HCT116 (cell line): ENCODE measurements around the gene RTL10. TPM values are rescaled to one million over a fixed set of nuclear protein-coding genes. Genes with fewer than 3 reads are reported as not detected.

Experiments used
- ATAC-seq: fragments of 200-7000 bp; cut with Tn5 transposase; 2 replicates; pipeline ENCODE4 v1.9.1; 2020; ENCODE audit warnings: mild to moderate bottlenecking, moderate library complexity
- BruUV-seq: library from RNA; stranded (reverse); fragments of 400-500 nt; replicated peaks from 2 replicates; lab custom pipeline; 2021; lab: Mats Ljungman, UMichigan
- CTCF ChIA-PET: fragments of 300-600 bp; sonication (Branson Sonifier 250); formaldehyde crosslinking; loops from one replicate; lab custom pipeline; 2021; ENCODE audit warnings: antibody characterized with exemption; lab: Charles Lee
- POLR2A ChIA-PET: fragments of 300-600, 350-600 bp; sonication (Branson Sonifier 250); formaldehyde crosslinking; loops from one replicate; lab custom pipeline; 2021; ENCODE audit warnings: antibody characterized with exemption; lab: Charles Lee
- RAD21 ChIA-PET, 2 experiments: fragments of 300-600 bp; sonication (Branson Sonifier 250); formaldehyde crosslinking; loops; one replicate each; lab custom pipeline; 2023; ENCODE audit warnings: low total read pairs in 2 of 2; ENCODE audit not compliant: uncharacterized antibody in 2 of 2, unreplicated experiment in 2 of 2, low non-redundant PET in 1 of 2; lab: Charles Lee
- DNase-seq: peaks from one replicate; pipeline ENCODE4 v3.0.0-alpha.2; 2010; ENCODE audit warnings: low read depth, low spot score
- H2AFZ ChIP-seq: fragments of 200-600 bp; shearing (Covaris generic), sonication (generic); 2 replicates; pipeline ENCODE4 v1.6.1; 2017; ENCODE audit warnings: low read depth, mixed run types, mixed read lengths, antibody characterized with exemption, low read length; ENCODE audit not compliant: poor library complexity, severe bottlenecking
- H3K27ac ChIP-seq: 2 replicates; pipeline ENCODE4 v1.5.1; 2012; ENCODE audit warnings: low read depth, low read length
- H3K27me3 ChIP-seq: fragments of 200-600 bp; sonication (generic); 2 replicates; pipeline ENCODE4 v1.6.1; 2016; ENCODE audit warnings: mixed run types, low read length, mixed read lengths; ENCODE audit not compliant: insufficient read depth
- H3K36me3 ChIP-seq, 2 experiments: fragments of 200-500 bp in 1 of 2; fragments of 200-600 bp in 1 of 2; sonication (Bioruptor generic) in 1 of 2; sonication (generic) in 1 of 2; 2 replicates each; pipeline versions ENCODE4 v1.5.1 to v1.6.1; 2014 to 2016; ENCODE audit warnings: low read length in 2 of 2, inconsistent platforms in 1 of 2, mixed read lengths in 1 of 2, mixed run types in 1 of 2; ENCODE audit not compliant: insufficient read depth in 2 of 2, control insufficient read depth in 1 of 2
- H3K4me1 ChIP-seq, 2 experiments: fragments of 200-600 bp in 1 of 2; sonication (generic) in 1 of 2; 2 replicates each; pipeline versions ENCODE4 v1.5.1 to v1.6.1; 2012 to 2017; ENCODE audit warnings: low read length in 2 of 2, inconsistent platforms in 1 of 2, mild to moderate bottlenecking in 1 of 2, mixed read lengths in 1 of 2, mixed run types in 1 of 2, moderate library complexity in 1 of 2; ENCODE audit not compliant: insufficient read depth in 2 of 2, control insufficient read depth in 1 of 2
- H3K4me2 ChIP-seq: fragments of 200-600 bp; sonication (generic); 2 replicates; pipeline ENCODE4 v1.6.1; 2017; ENCODE audit warnings: mixed run types, low read length, mixed read lengths
- H3K4me3 ChIP-seq, 2 experiments: fragments of 200-600 bp in 1 of 2; sonication (generic) in 1 of 2; replicated peaks in 1 of 2; 2 replicates each; pipeline ENCODE4 v1.5.1; 2011 to 2016; ENCODE audit warnings: low read length in 2 of 2, control low read depth in 1 of 2, low read depth in 1 of 2, mild to moderate bottlenecking in 1 of 2, mixed read lengths in 1 of 2, mixed run types in 1 of 2
- H3K79me2 ChIP-seq: fragments of 200-600 bp; sonication (generic); 2 replicates; pipeline ENCODE4 v1.6.1; 2017; ENCODE audit warnings: mild to moderate bottlenecking, mixed run types, low read length, moderate library complexity, mixed read lengths; ENCODE audit not compliant: insufficient read depth
- H3K9ac ChIP-seq: fragments of 200-600 bp; sonication (generic); 2 replicates; pipeline ENCODE4 v1.6.1; 2016; ENCODE audit warnings: low read length, mixed read lengths
- H3K9me2 ChIP-seq: fragments of 200-600 bp; sonication (generic), shearing (Covaris generic); 2 replicates; pipeline ENCODE4 v1.6.1; 2017; ENCODE audit warnings: mixed run types, mild to moderate bottlenecking, moderate library complexity; ENCODE audit not compliant: insufficient read depth
- H3K9me3 ChIP-seq, 2 experiments: fragments of 200-500 bp in 1 of 2; fragments of 200-600 bp in 1 of 2; sonication (Bioruptor generic) in 1 of 2; sonication (generic) in 1 of 2; 2 replicates each; pipeline ENCODE4 v1.6.1; 2014 to 2017; ENCODE audit warnings: low read length in 2 of 2, mixed read lengths in 2 of 2, inconsistent platforms in 1 of 2, low read depth in 1 of 2, mild to moderate bottlenecking in 1 of 2, mixed run types in 1 of 2, moderate library complexity in 1 of 2; ENCODE audit not compliant: control insufficient read depth in 1 of 2, insufficient read depth in 1 of 2
- H4K20me1 ChIP-seq: fragments of 200-600 bp; sonication (generic), shearing (Covaris generic); 2 replicates; pipeline ENCODE4 v1.6.1; 2017; ENCODE audit warnings: mixed run types, mild to moderate bottlenecking, moderate library complexity; ENCODE audit not compliant: insufficient read depth
- CEBPB ChIP-seq: IDR thresholded peaks from 2 replicates; pipeline ENCODE4 v1.6.1; 2012; ENCODE audit warnings: low read depth
- CTCF ChIP-seq, 3 experiments: fragments of 200-600 bp in 1 of 3; sonication (generic) in 1 of 3; IDR thresholded peaks in 2 of 3; conservative IDR thresholded peaks in 1 of 3; 2 replicates each; pipeline ENCODE4 v1.5.1; 2012 to 2017; ENCODE audit warnings: low read depth in 2 of 3, low read length in 2 of 3, antibody characterized with exemption in 1 of 3, borderline replicate concordance in 1 of 3, control low read depth in 1 of 3, mild to moderate bottlenecking in 1 of 3, mixed read lengths in 1 of 3, mixed run types in 1 of 3, moderate library complexity in 1 of 3; ENCODE audit not compliant: insufficient read depth in 1 of 3
- EGR1 ChIP-seq: IDR thresholded peaks from 2 replicates; pipeline ENCODE4 v1.6.1; 2012; ENCODE audit warnings: low read depth
- ELF1 ChIP-seq: IDR thresholded peaks from 2 replicates; pipeline ENCODE4 v1.6.1; 2012; ENCODE audit warnings: low read depth, borderline replicate concordance
- EZH2 ChIP-seq: fragments of 200-600 bp; sonication (generic); IDR thresholded peaks from 2 replicates; pipeline ENCODE4 v1.6.1; 2017; ENCODE audit warnings: antibody characterized with exemption, mixed run types
- POLR2A ChIP-seq: IDR thresholded peaks from 2 replicates; pipeline ENCODE4 v1.7.0; 2011; ENCODE audit warnings: borderline replicate concordance; ENCODE audit not compliant: insufficient read depth, insufficient read length; ENCODE audit errors: extremely low read depth
- SIN3A ChIP-seq: IDR thresholded peaks from 2 replicates; pipeline ENCODE4 v1.6.1; 2012; ENCODE audit warnings: low read depth
- SP1 ChIP-seq: IDR thresholded peaks from 2 replicates; pipeline ENCODE4 v1.6.1; 2012; ENCODE audit warnings: low read depth
- TCF7L2 ChIP-seq: IDR thresholded peaks from 2 replicates; pipeline ENCODE4 v1.7.0; 2011; ENCODE audit warnings: borderline replicate concordance, inconsistent platforms; ENCODE audit not compliant: insufficient read depth, insufficient read length; ENCODE audit errors: extremely low read depth
- YY1 ChIP-seq: IDR thresholded peaks from 2 replicates; pipeline ENCODE4 v1.6.1; 2011; ENCODE audit warnings: low read length, low read depth, moderate library complexity, mild to moderate bottlenecking; ENCODE audit not compliant: insufficient replicate concordance; ENCODE audit errors: extremely low read depth
- ZFX ChIP-seq: fragments of 450-650 bp; IDR thresholded peaks from 2 replicates; pipeline ENCODE4 v1.6.1; 2017
- ZNF274 ChIP-seq: fragments of 200-500 bp; sonication (Bioruptor generic); IDR thresholded peaks from 2 replicates; pipeline ENCODE4 v1.6.1; 2014; ENCODE audit warnings: mild to moderate bottlenecking, low read depth, low read length, inconsistent platforms
- intact Hi-C: fragments of 100-400 bp; cut with micrococcal nuclease; formaldehyde crosslinking; loops from 2 replicates; pipeline ENCODE4 v1.10.0; 2022
- total RNA-seq: library from RNA; stranded (reverse); gene quantifications from one replicate; pipeline ENCODE4 v1.2.1, GENCODE V29; 2021; ENCODE audit not compliant: unreplicated experiment

The RTL10 gene
- total RNA-seq, 1 experiment from 2014 or later, result 24.6 TPM

DNA sequence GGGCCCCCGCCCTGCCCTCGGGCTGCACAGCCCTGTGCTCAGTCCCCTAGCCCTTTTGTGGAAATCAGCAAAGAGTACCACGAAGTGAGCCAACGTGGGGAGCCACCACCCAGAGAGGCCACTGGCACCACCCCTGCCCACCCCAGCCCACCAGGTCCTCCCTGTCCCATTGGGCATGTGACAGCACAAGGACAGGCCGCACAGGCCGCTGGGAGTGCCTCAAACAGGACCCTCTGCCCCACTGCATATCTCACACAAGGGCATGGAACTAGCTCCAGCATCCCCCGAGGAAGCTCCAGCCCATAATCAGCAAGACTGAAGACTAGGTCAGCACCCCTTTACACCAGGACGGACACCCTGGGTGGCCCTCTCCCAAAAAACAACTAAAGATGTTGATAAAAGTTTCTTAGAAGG is 29.7 kb downstream of the RTL10 start:
- intact Hi-C loops, result no loop called here
- no peak overlapping the region for H3K4me3 ChIP-seq
- DNase-seq, result no peak
- RAD21 ChIA-PET, result no interaction called here
- TF ChIP-seq SIN3A, result no peak
- no peak for TF ChIP-seq TCF7L2
- no peak for TF ChIP-seq EGR1
- TF ChIP-seq SP1, result no peak
- no peak for TF ChIP-seq ELF1
- TF ChIP-seq ZFX, result no peak
- TF ChIP-seq POLR2A, result no peak
- TF ChIP-seq, all 23 proteins: peak for 0
- no peaks in the 10 kb centered on the region for H3K9me3 ChIP-seq
- H3K27me3 ChIP-seq, result no peaks in the 10 kb centered on the region
- CTCF ChIA-PET, result no interaction called here
- no peak for ATAC-seq
- POLR2A ChIA-PET, result no interaction called here
- H3K27ac ChIP-seq, result no peak overlapping the region
- H3K4me1 ChIP-seq, result no peaks in the 10 kb centered on the region
- no peaks in the 10 kb centered on the region for H3K36me3 ChIP-seq
- no peaks in the 10 kb centered on the region for H4K20me1 ChIP-seq
- H2AFZ ChIP-seq, result no peak overlapping the region
- H3K9ac ChIP-seq, result no peak overlapping the region
- H3K4me2 ChIP-seq, result no peak overlapping the region
- no peaks in the 10 kb centered on the region for H3K9me2 ChIP-seq
- no TSS peak for BruUV-seq
- no peaks in the 10 kb centered on the region for H3K79me2 ChIP-seq

GRCh38 chr22:19824212-19824925 is 30.3 kb downstream of the RTL10 start:
- no peaks in the 10 kb centered on the region for H3K79me2 ChIP-seq
- TF ChIP-seq SP1, result no peak
- no peak for TF ChIP-seq ZNF274
- no peak for TF ChIP-seq YY1
- no peak for TF ChIP-seq CEBPB
- TF ChIP-seq EZH2, result no peak
- no peak for TF ChIP-seq CTCF (IDR thresholded peaks at IDR 0.05 in 2 of 3, conservative IDR thresholded peaks at IDR 0.05 in 1 of 3; ENCODE audit: borderline replicate concordance in 1 of 3, insufficient read depth in 1 of 3, low read depth in 2 of 3, low read length in 2 of 3)
- TF ChIP-seq, all 23 proteins: peak for 0
- Histone ChIP-seq H3K27ac (no peak overlapping the region), H3K9me2 (no peaks in the 10 kb centered on the region), H2AFZ (no peak overlapping the region), H3K9ac (no peak overlapping the region), H3K36me3 (no peaks in the 10 kb centered on the region), H3K4me2 (no peak overlapping the region), H3K4me3 (no peak overlapping the region), H3K9me3 (no peaks in the 10 kb centered on the region), H3K4me1 (no peaks in the 10 kb centered on the region), H3K27me3 (no peaks in the 10 kb centered on the region), H4K20me1 (no peaks in the 10 kb centered on the region)
- ATAC-seq (no peak), DNase-seq (no peak)
- CTCF ChIA-PET, result no interaction called here
- RAD21 ChIA-PET, result no interaction called here
- POLR2A ChIA-PET, result no interaction called here
- intact Hi-C loops, result no loop called here
- no TSS peak for BruUV-seq
